ENCODE results near the gene ASTN2.
"Not testable (repeated sequence)": the region's sequence is repeated elsewhere in the genome, so short reads cannot be mapped to it uniquely, and the experiment has no call there.

Gene ASTN2

GRCh38 chr9:116910201-116910600 is 504.7 kb downstream of the ASTN2 start:
- no peak overlapping the region for H3K9ac ChIP-seq (ENCODE audit: low read depth, low read length)
- WGBS: 84% methylated on average over 10 of the region's 10 CpGs
- no peaks in the 10 kb centered on the region for H3K9me3 ChIP-seq (ENCODE audit: insufficient read depth, low read depth, low read length)
- peaks cover 13% of the 10 kb centered on the region for H3K4me1 ChIP-seq (ENCODE audit: insufficient read depth, low read length)
- no peak overlapping the region for H3K27ac ChIP-seq (ENCODE audit: low read depth, low read length)
- H3K4me3 ChIP-seq (ENCODE audit: low read length): no peak overlapping the region
- no peaks in the 10 kb centered on the region for H3K36me3 ChIP-seq (ENCODE audit: insufficient read depth, low read length)
- H3K27me3 ChIP-seq (ENCODE audit: insufficient read depth, low read length): no peaks in the 10 kb centered on the region

GRCh38 chr9:116907989-116908388 is 506.9 kb downstream of the ASTN2 start:
- Histone ChIP-seq H3K4me1 (ENCODE audit: insufficient read depth, low read length) (peaks cover 21% of the 10 kb centered on the region), H3K27me3 (ENCODE audit: insufficient read depth, low read length) (no peaks in the 10 kb centered on the region), H3K27ac (ENCODE audit: low read depth, low read length) (no peak overlapping the region), H3K36me3 (ENCODE audit: insufficient read depth, low read length) (no peaks in the 10 kb centered on the region), H3K9me3 (ENCODE audit: insufficient read depth, low read depth, low read length) (no peaks in the 10 kb centered on the region), H3K9ac (ENCODE audit: low read depth, low read length) (no peak overlapping the region), H3K4me3 (ENCODE audit: low read length) (no peak overlapping the region)
- 90% methylated on average over 3 of the region's 3 CpGs for WGBS

- Histone ChIP-seq H3K27me3 (ENCODE audit: insufficient read depth, low read length) (no peaks in the 10 kb centered on the region), H3K9me3 (ENCODE audit: insufficient read depth, low read depth, low read length) (no peaks in the 10 kb centered on the region), H3K27ac (ENCODE audit: low read depth, low read length) (no peak overlapping the region), H3K4me1 (ENCODE audit: insufficient read depth, low read length) (peaks cover 10% of the 10 kb centered on the region), H3K4me3 (ENCODE audit: low read length) (no peak overlapping the region), H3K36me3 (ENCODE audit: insufficient read depth, low read length) (no peaks in the 10 kb centered on the region), H3K9ac (ENCODE audit: low read depth, low read length) (no peak overlapping the region)
- 62% methylated on average over 10 of the region's 10 CpGs for WGBS
Observed at GRCh38 chr9:116905171-116905588, 509.7 kb downstream of the ASTN2 start.

DNA sequence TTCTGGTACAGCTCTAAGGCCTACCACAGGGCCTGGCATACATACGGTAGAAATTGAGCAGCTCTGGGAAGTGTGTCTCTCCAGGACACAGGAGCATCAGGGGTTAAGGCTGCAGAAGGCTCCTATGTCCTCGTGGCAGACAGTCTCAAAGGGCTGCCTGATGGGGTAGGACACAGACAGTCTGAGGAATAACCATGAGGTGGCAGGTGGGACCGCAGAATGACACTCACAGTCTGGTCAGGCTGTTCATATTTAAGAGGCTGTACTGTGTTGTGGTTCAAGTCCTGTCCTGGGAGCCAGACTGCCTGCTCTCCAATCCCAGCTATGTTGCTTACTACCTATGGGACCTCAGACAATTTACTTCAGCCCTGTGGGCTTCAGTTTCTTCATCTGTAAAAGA is 510.7 kb downstream of the ASTN2 start:
- Histone ChIP-seq H3K4me1 (ENCODE audit: insufficient read depth, low read length) (peaks cover 9% of the 10 kb centered on the region; the same call in 1 of the 2 replicates), H3K27me3 (ENCODE audit: insufficient read depth, low read length) (no peaks in the 10 kb centered on the region), H3K27ac (ENCODE audit: low read depth, low read length) (no peak overlapping the region), H3K36me3 (ENCODE audit: insufficient read depth, low read length) (no peaks in the 10 kb centered on the region), H3K9me3 (ENCODE audit: insufficient read depth, low read depth, low read length) (no peaks in the 10 kb centered on the region), H3K9ac (ENCODE audit: low read depth, low read length) (no peak overlapping the region), H3K4me3 (ENCODE audit: low read length) (no peak overlapping the region)
- 85% methylated on average over 3 of the region's 3 CpGs for WGBS

GRCh38 chr9:116901260-116901659 is 513.6 kb downstream of the ASTN2 start:
- H3K27ac ChIP-seq (ENCODE audit: low read depth, low read length): no peak overlapping the region
- no peaks in the 10 kb centered on the region for H3K9me3 ChIP-seq (ENCODE audit: insufficient read depth, low read depth, low read length)
- H3K27me3 ChIP-seq (ENCODE audit: insufficient read depth, low read length): no peaks in the 10 kb centered on the region
- no peak overlapping the region for H3K9ac ChIP-seq (ENCODE audit: low read depth, low read length)
- WGBS: 100% methylated on average over 1 of the region's 1 CpG
- H3K4me1 ChIP-seq (ENCODE audit: insufficient read depth, low read length): peaks cover 9% of the 10 kb centered on the region; the same call in 1 of the 2 replicates
- H3K4me3 ChIP-seq (ENCODE audit: low read length): no peak overlapping the region
- no peaks in the 10 kb centered on the region for H3K36me3 ChIP-seq (ENCODE audit: insufficient read depth, low read length)

DNA sequence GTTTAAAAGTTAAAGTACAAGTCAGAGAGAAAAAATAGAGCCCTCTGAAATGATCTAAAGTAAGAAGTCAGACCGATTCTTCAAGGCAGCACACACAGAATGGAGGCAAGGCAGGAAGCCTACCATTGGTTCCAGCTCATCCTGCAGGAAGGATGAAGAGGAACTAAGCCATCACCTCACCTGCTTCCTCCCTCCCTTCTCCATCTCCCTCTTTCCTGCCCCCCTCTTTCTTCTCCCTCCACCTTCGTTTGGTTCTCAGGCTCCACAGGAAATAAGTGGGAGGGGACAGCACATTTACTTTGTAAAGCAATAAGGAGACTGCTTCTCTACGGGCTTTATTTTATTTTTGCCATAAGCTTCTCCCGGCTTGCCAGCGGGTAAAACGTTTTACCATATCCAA is 514.3 kb downstream of the ASTN2 start:
- Histone ChIP-seq H3K4me3 (ENCODE audit: low read length) (no peak overlapping the region), H3K4me1 (ENCODE audit: insufficient read depth, low read length) (peaks cover 9% of the 10 kb centered on the region; the same call in 1 of the 2 replicates), H3K27ac (ENCODE audit: low read depth, low read length) (no peak overlapping the region), H3K27me3 (ENCODE audit: insufficient read depth, low read length) (no peaks in the 10 kb centered on the region), H3K9ac (ENCODE audit: low read depth, low read length) (no peak overlapping the region), H3K9me3 (ENCODE audit: insufficient read depth, low read depth, low read length) (no peaks in the 10 kb centered on the region), H3K36me3 (ENCODE audit: insufficient read depth, low read length) (no peaks in the 10 kb centered on the region)
- WGBS: 80% methylated on average over 6 of the region's 6 CpGs

DNA sequence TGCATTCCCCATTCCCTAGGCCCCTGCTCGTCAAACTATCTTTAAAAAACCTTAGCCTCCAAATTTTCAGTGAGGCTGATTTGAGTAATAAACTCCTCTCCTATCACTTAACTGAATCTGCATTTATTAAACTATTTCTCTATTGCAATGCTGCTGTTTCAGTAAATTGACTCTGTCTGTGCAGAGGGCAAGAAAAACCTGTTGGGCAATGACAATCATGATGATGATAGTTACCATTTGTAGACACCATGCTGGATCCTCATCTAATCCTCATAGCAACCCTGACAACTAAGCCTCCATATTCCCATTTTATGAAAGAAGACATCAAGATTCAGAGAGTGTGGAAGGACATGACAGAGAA is 514.9 kb downstream of the ASTN2 start:
- H3K4me1 ChIP-seq (ENCODE audit: insufficient read depth, low read length): peaks cover 6% of the 10 kb centered on the region; the same call in 1 of the 2 replicates
- no peaks in the 10 kb centered on the region for H3K36me3 ChIP-seq (ENCODE audit: insufficient read depth, low read length)
- H3K9ac ChIP-seq (ENCODE audit: low read depth, low read length): no peak overlapping the region
- no peak overlapping the region for H3K27ac ChIP-seq (ENCODE audit: low read depth, low read length)
- H3K9me3 ChIP-seq (ENCODE audit: insufficient read depth, low read depth, low read length): no peaks in the 10 kb centered on the region
- H3K4me3 ChIP-seq (ENCODE audit: low read length): no peak overlapping the region
- 74% methylated on average over 1 of the region's 1 CpG for WGBS
- H3K27me3 ChIP-seq (ENCODE audit: insufficient read depth, low read length): no peaks in the 10 kb centered on the region

GRCh38 chr9:116899337-116900006 is 515.4 kb downstream of the ASTN2 start:
- no peaks in the 10 kb centered on the region for H3K36me3 ChIP-seq (ENCODE audit: insufficient read depth, low read length)
- H3K27ac ChIP-seq (ENCODE audit: low read depth, low read length): peak overlapping the region; percentile 41; the same call in 1 of the 2 replicates
- no peaks in the 10 kb centered on the region for H3K9me3 ChIP-seq (ENCODE audit: insufficient read depth, low read depth, low read length)
- WGBS: 84% methylated on average over 2 of the region's 2 CpGs
- H3K27me3 ChIP-seq (ENCODE audit: insufficient read depth, low read length): no peaks in the 10 kb centered on the region
- no peak overlapping the region for H3K9ac ChIP-seq (ENCODE audit: low read depth, low read length)
- H3K4me1 ChIP-seq (ENCODE audit: insufficient read depth, low read length): 0 out of 2 replicates have a peak, but pooled peaks cover under 1% of the 10 kb centered on the region
- H3K4me3 ChIP-seq (ENCODE audit: low read length): no peak overlapping the region

DNA sequence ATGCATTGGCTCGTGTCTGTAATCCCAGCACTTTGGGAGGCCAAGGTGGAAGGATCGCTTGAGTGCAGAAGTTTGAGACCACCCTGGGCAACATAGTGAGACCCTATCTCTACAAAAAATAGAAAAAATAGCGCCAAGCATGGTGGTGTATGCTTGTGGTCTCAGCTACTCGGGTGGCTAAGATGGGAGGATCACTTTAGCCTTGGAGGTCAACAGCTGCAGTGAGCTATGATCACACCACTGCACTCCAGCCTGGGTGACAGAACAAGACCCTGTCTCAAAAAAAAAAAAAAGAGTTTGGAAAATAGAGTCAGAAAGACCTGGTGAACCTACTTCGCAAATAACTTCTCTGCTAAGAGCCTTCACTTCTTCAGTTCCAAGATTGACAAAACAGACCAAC is 516.7 kb downstream of the ASTN2 start:
- H3K27ac ChIP-seq (ENCODE audit: low read depth, low read length): not testable (repeated sequence)

GRCh38 chr9:116897201-116897600 is 517.7 kb downstream of the ASTN2 start:
- Histone ChIP-seq H3K9ac (ENCODE audit: low read depth, low read length) (no peak overlapping the region), H3K9me3 (ENCODE audit: insufficient read depth, low read depth, low read length) (no peaks in the 10 kb centered on the region), H3K27me3 (ENCODE audit: insufficient read depth, low read length) (no peaks in the 10 kb centered on the region), H3K4me1 (ENCODE audit: insufficient read depth, low read length) (no peaks in the 10 kb centered on the region; the same call in 1 of the 2 replicates), H3K36me3 (ENCODE audit: insufficient read depth, low read length) (no peaks in the 10 kb centered on the region), H3K27ac (ENCODE audit: low read depth, low read length) (no peak overlapping the region), H3K4me3 (ENCODE audit: low read length) (no peak overlapping the region)
- WGBS: 73% methylated on average over 4 of the region's 4 CpGs

More for the DNA sequence above, 516.7 kb downstream of the ASTN2 start:
- not testable (repeated sequence) for H3K27me3 ChIP-seq (ENCODE audit: insufficient read depth, low read length); H3K4me1 ChIP-seq (ENCODE audit: insufficient read depth, low read length); H3K9me3 ChIP-seq (ENCODE audit: insufficient read depth, low read depth, low read length); H3K4me3 ChIP-seq (ENCODE audit: low read length); H3K9ac ChIP-seq (ENCODE audit: low read depth, low read length); H3K36me3 ChIP-seq (ENCODE audit: insufficient read depth, low read length)
- 96% methylated on average over 5 of the region's 5 CpGs for WGBS

GRCh38 chr9:116895961-116896360 is 518.9 kb downstream of the ASTN2 start:
- Histone ChIP-seq H3K27me3 (ENCODE audit: insufficient read depth, low read length) (no peaks in the 10 kb centered on the region), H3K27ac (ENCODE audit: low read depth, low read length) (no peak overlapping the region), H3K9ac (ENCODE audit: low read depth, low read length) (no peak overlapping the region), H3K4me3 (ENCODE audit: low read length) (no peak overlapping the region), H3K36me3 (ENCODE audit: insufficient read depth, low read length) (no peaks in the 10 kb centered on the region), H3K4me1 (ENCODE audit: insufficient read depth, low read length) (no peaks in the 10 kb centered on the region; the same call in 1 of the 2 replicates), H3K9me3 (ENCODE audit: insufficient read depth, low read depth, low read length) (no peaks in the 10 kb centered on the region)

DNA sequence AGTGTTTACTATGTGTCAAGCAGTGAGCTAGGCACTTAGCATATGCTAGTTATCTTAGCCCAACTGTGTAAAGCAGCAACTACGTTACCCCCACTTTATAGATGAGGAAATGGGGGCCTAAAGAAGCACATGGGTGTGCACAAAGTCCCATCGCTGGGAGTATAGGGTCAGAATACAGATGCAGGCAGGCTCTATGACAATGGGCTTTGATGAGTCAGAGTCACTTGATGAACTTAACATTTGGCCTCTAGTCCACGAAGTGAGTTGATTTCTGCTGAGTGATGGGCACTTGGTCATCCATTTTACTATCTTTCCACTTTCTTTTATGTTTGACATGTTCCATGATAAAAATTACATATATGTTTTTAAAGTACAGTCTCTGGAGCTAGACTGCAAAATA is 523.4 kb downstream of the ASTN2 start:
- Histone ChIP-seq H3K27me3 (ENCODE audit: insufficient read depth, low read length) (no peaks in the 10 kb centered on the region), H3K4me1 (ENCODE audit: insufficient read depth, low read length) (no peaks in the 10 kb centered on the region; the same call in 1 of the 2 replicates), H3K9ac (ENCODE audit: low read depth, low read length) (no peak overlapping the region), H3K4me3 (ENCODE audit: low read length) (no peak overlapping the region), H3K36me3 (ENCODE audit: insufficient read depth, low read length) (no peaks in the 10 kb centered on the region), H3K27ac (ENCODE audit: low read depth, low read length) (no peak overlapping the region), H3K9me3 (ENCODE audit: insufficient read depth, low read depth, low read length) (no peaks in the 10 kb centered on the region)
- WGBS: 74% methylated on average over 3 of the region's 3 CpGs

Data from HUES64 (cell line).